OCI-LY1 (cell line): ENCODE data around the gene RHCE.

ENCODE experiments used
- EZH2 ChIP-seq: fragments of 200-600 bp; sonication (generic), shearing (Covaris generic); IDR thresholded peaks from 2 replicates; pipeline ENCODE4 v1.8.0; 2017; ENCODE audit warnings: borderline replicate concordance, mixed run types, mild to moderate bottlenecking, antibody characterized with exemption, low read length, moderate library complexity, mixed read lengths
- TF ChIP-seq, protein P1 (sequence below): fragments of 200-600 bp; sonication (generic), shearing (Covaris generic); IDR thresholded peaks from 2 replicates; pipeline ENCODE4 v1.5.1; 2017; ENCODE audit warnings: mild to moderate bottlenecking, antibody characterized with exemption, low read length, moderate library complexity, mixed read lengths

DNA sequence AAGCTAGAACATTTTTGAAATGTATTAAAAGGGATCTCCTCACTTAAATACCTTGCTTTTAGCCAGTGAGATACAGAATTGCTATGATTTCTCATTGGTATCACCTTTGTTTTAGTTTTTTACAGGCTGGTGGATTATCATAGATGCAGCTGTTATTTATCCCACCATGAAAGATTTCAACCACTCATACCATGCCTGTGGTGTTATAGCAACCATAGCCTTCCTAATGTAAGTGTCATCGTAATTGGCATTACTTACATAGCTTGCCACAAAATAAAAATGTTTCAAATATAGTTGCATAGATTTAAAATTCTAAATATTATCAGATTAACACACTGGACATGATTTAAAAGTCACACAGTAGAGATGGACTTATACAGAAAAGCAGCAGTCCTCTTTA lies 77.8 kb downstream of the RHCE start:
- TF ChIP-seq, protein P1, sequence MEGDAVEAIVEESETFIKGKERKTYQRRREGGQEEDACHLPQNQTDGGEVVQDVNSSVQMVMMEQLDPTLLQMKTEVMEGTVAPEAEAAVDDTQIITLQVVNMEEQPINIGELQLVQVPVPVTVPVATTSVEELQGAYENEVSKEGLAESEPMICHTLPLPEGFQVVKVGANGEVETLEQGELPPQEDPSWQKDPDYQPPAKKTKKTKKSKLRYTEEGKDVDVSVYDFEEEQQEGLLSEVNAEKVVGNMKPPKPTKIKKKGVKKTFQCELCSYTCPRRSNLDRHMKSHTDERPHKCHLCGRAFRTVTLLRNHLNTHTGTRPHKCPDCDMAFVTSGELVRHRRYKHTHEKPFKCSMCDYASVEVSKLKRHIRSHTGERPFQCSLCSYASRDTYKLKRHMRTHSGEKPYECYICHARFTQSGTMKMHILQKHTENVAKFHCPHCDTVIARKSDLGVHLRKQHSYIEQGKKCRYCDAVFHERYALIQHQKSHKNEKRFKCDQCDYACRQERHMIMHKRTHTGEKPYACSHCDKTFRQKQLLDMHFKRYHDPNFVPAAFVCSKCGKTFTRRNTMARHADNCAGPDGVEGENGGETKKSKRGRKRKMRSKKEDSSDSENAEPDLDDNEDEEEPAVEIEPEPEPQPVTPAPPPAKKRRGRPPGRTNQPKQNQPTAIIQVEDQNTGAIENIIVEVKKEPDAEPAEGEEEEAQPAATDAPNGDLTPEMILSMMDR: no peak
- no peak for TF ChIP-seq EZH2
